GM18526 (cell line): ENCODE measurements around the gene SPPL2B.

ENCODE experiments used
- POLR2A ChIP-seq: IDR thresholded peaks from 3 replicates; pipeline ENCODE4 v1.6.1; 2011; ENCODE audit not compliant: insufficient read length; ENCODE audit errors: extremely low read depth

SPPL2B gene

GRCh38 chr19:2389594-2389993 lies 61.1 kb downstream of the SPPL2B start:
- no peak for TF ChIP-seq POLR2A

DNA sequence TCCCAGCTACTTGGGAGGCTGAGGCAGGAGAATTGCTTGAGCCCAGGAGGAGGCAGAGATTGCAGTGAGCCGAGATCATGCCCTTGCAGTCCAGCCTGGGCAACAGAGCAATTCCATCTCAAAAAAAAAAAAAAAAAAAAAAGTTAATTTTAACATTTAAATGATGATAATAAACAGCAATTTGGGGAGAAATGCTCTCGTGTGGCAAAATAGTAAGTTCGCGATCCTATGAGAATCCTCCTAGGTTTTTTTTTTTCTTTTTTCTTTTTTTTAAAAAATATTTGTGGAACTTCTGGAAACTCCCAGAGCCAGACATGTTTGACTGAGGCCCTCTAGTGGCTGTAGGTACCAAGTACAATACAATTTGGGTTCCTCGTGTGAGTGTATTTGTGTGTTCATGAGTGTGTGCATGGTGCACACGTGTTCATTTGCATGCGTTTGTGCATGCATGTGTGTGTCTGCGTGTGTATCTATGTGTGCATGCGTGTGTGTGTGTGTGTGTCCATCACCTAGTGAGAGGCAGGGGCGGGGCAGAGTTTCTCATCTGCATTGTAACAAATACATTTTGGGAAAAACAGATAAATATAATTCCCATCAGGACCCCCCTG lies 62.7 kb downstream of the SPPL2B start:
- no peak for TF ChIP-seq POLR2A

DNA sequence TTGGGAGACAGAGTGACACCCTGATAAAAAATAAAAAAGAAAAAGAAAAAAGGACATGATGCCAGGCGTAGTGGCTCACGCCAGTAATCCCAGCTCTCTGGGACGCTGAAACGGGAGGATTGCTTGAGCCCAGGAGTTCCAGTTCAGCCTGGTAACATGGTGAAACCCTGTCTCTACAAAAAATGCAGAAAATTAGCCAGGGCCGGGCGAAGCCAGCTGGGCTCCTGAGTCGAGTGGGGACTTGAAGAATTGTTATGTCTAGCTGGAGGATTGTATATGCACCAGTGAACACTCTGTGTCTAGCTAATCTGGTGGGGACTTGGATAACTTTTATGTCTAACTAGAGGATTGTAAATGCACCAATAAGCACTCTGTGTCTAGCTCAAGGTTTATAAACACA lies 63.9 kb downstream of the SPPL2B start:
- TF ChIP-seq POLR2A: no peak

DNA sequence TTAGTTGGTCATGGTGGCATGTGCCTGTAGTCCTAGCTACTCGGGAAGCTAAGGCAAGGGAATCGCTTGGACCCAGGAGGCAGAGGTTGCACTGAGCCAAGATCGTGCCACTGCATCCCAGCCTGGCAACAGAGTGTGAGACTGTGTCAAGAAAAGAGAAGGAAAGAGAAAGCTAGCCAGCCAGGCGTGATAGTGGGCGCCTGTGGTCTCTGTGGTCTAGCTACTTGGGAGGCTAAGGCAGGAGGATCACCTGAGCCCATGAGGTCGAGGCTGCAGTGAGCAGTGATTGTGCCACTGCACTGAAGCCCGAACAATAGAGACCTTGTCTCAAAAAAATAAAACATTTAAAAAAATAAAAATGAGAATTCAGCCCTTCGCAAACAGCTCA lies 65.6 kb downstream of the SPPL2B start:
- TF ChIP-seq POLR2A: no peak

DNA sequence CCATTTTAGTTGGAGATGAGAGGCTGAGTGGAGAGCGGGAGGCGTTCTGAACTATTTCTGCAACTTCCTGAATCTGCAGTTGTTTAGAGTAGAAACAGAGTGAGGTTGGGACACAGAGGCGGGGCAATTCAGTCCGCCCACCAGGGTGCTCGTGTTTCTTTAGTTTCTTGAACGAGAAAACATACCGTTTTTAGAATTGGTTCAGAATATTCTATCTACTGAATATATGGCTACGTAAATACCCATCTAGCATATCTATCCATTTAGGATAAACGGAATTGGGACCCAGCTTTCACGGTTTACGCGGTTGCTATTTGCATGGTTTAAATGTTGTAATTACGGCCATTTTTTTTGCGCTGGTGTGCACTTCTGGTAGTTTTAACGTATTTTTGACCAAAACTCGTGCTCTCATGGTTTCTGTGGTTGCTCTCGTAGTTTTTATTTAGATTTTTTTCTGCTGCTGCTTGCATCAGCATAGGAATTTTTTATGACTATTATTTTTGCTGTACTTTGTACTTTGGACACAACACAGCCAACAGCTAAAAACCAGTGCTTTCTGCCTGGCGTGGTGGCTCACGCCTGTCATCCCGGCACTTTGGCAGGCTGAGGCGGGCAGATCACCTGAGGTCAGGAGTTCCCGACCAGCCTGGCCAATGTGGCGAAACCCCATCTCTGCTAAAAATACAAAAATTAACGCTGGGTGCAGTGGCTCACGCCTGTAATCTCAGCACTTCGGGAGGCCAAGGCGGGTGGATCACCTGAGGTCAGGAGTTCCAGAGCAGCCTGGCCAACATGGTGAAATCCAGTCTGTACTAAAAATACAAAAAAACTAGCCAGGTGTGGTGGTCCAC lies 66.2 kb downstream of the SPPL2B start:
- TF ChIP-seq POLR2A: no peak

DNA sequence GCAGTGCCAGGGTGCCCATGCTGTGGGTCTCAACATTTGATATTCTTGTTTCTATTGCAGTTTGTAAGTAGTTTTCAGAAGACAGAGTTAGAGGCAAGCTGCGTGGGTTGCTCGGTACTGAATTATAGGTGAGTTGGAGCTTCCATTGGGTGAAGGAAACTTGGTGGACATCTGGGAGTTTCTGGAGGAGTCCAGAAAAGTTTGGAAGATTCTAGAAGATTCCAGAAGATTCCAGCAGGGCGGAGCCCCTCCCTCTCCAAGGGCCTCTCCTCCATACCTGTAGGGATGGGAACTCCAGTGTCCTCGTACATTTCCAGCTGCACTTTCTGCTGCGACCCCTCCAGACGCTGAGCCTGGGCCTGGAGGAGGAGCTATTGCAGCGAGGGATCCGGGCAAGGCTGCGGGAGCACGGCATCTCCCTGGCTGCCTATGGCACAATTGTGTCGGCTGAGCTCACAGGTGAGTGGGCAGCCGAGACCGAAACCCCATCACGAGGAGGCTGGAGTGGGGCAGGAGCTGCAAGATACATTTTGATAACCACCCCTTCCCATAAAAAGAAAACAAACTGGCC lies 70.3 kb downstream of the SPPL2B start:
- no peak for TF ChIP-seq POLR2A

DNA sequence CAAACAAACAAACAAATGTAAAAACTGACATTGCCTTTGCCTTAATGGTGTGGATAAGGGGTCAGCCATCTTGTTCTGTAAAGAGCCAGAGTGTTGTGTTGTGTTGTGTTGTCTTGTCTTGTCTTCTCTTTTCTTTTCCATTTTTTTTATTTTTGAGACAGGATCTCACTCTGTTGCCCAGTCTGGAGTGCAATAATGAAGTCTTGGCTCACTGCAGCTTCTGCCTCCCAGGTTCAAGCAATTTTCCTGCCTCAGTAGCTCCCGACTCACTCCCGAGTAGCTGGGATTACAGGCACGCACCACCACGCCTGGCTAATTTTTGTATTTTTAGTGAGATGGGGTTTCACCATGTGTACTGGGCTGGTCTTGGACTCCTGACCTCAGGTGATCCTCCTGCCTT lies 71.1 kb downstream of the SPPL2B start:
- TF ChIP-seq POLR2A: no peak
